Thymus (tissue), 11 donors: ENCODE data around the gene BLCAP. TPM values are rescaled to one million over a fixed set of nuclear protein-coding genes. Genes with fewer than 3 reads are reported as not detected.

ENCODE experiments used
- DNase-seq, 9 donors: peaks; one replicate each; pipeline ENCODE4 v3.0.0-alpha.2; 2013; ENCODE audit warnings: low spot score in 9 of 9, low read depth in 6 of 9, missing footprints in 1 of 9
- H3K27ac ChIP-seq, 2 donors: one replicate each; pipeline ENCODE4 v1.5.1; 2013; ENCODE audit warnings: control low read depth in 1 of 2, low read depth in 1 of 2, low read length in 1 of 2, mild to moderate bottlenecking in 1 of 2, moderate library complexity in 1 of 2
- H3K27me3 ChIP-seq, 2 donors: one replicate each; pipeline ENCODE4 v1.5.1; 2013; ENCODE audit warnings: low read length in 1 of 2; ENCODE audit not compliant: control insufficient read depth in 2 of 2, insufficient read depth in 1 of 2
- H3K36me3 ChIP-seq, 2 donors: one replicate each; pipeline ENCODE4 v1.5.1; 2013; ENCODE audit warnings: low read length in 1 of 2, mild to moderate bottlenecking in 1 of 2, moderate library complexity in 1 of 2; ENCODE audit not compliant: control insufficient read depth in 2 of 2, insufficient read depth in 2 of 2
- H3K4me1 ChIP-seq, 2 donors: one replicate each; pipeline ENCODE4 v1.5.1; 2013; ENCODE audit warnings: low read length in 2 of 2; ENCODE audit not compliant: control insufficient read depth in 2 of 2, insufficient read depth in 2 of 2
- H3K4me3 ChIP-seq, 2 donors: one replicate each; pipeline ENCODE4 v1.5.1; 2013; ENCODE audit warnings: low read length in 2 of 2, control low read depth in 1 of 2, mild to moderate bottlenecking in 1 of 2
- H3K9me3 ChIP-seq, 2 donors: one replicate each; pipeline ENCODE4 v1.5.1; 2013; ENCODE audit warnings: low read length in 1 of 2, mild to moderate bottlenecking in 1 of 2; ENCODE audit not compliant: control insufficient read depth in 2 of 2, insufficient read depth in 1 of 2
- WGBS: extraction: QIAGEN DNeasy Blood & Tissue Kit; methylation state at CpG from one replicate; pipeline ENCODE4 v1.1.7; 2013; 5-methylcytosine and 5-hydroxymethylcytosine counted together
- polyA plus RNA-seq: library from polyadenylated mRNA; stranded (reverse); fragments of 200-250 nt; gene quantifications from one replicate; pipeline ENCODE4 v1.2.3, GENCODE V29; 2013
- total RNA-seq: library from RNA; stranded (reverse); fragments of 120-200 nt; gene quantifications from one replicate; pipeline ENCODE4 v1.2.4, GENCODE V29; 2013
- donor health status: healthy.

Gene BLCAP
- total and polyA plus RNA-seq, 2 donors, result 28.4 to 95.9 TPM

GRCh38 chr20:37522260-37523011 lies 5.2 kb downstream of the BLCAP start:
- WGBS, result 95% methylated on average over 36 of the region's 36 CpGs
- no peak overlapping the region for H3K27ac ChIP-seq
- peaks cover 5 to 9% of the 10 kb centered on the region in 2 donors for H3K36me3 ChIP-seq
- H3K27me3 ChIP-seq, result peaks cover 0 to 37% of the 10 kb centered on the region in 2 donors
- peak in 1 of 9 donors; percentile 12 for DNase-seq
- H3K9me3 ChIP-seq, result peaks cover 6 to 15% of the 10 kb centered on the region in 2 donors
- peaks cover 3 to 31% of the 10 kb centered on the region in 2 donors for H3K4me1 ChIP-seq
- H3K4me3 ChIP-seq, result no peak overlapping the region

GRCh38 chr20:37521061-37521771 lies 6.5 kb downstream of the BLCAP start, which contains the start of gene NNAT:
NNAT (plus strand) TSS chr20:37521250; CDS start chr20:37521332, 82 bp downstream.
- peaks cover 5 to 10% of the 10 kb centered on the region in 2 donors for H3K36me3 ChIP-seq
- DNase-seq, result peak in 1 of 9 donors; percentile 36
- H3K27ac ChIP-seq, result no peak within 1 kb of the TSS
- H3K9me3 ChIP-seq, result peaks cover 6 to 15% of the 10 kb centered on the region in 2 donors
- WGBS, result 64% methylated on average over 69 of the region's 69 CpGs
- peak within 1 kb of the TSS; percentile 19 to 37 for H3K4me3 ChIP-seq
- peaks cover 0 to 35% of the 10 kb centered on the region in 2 donors for H3K27me3 ChIP-seq
- H3K4me1 ChIP-seq, result peaks cover under 1 to 24% of the 10 kb centered on the region in 2 donors

- Histone ChIP-seq H3K4me3 (no peak overlapping the region), H3K36me3 (peaks cover 5 to 10% of the 10 kb centered on the region in 2 donors), H3K4me1 (peaks cover 0 to 24% of the 10 kb centered on the region in 2 donors)
Observed at GRCh38 chr20:37520419-37520955, 7.2 kb downstream of the BLCAP start.

GRCh38 chr20:37519508-37520418 lies 7.9 kb downstream of the BLCAP start:
- peak in 1 of 9 donors; percentile 9 for DNase-seq
- Histone ChIP-seq H3K4me1 (peaks cover 0 to 18% of the 10 kb centered on the region in 2 donors), H3K27me3 (peaks cover 0 to 35% of the 10 kb centered on the region in 2 donors), H3K36me3 (peaks cover 6 to 10% of the 10 kb centered on the region in 2 donors), H3K27ac (no peak overlapping the region), H3K9me3 (peaks cover 6 to 15% of the 10 kb centered on the region in 2 donors), H3K4me3 (no peak overlapping the region)
- 78% methylated on average over 39 of the region's 39 CpGs for WGBS

More at GRCh38 chr20:37520419-37520955, 7.2 kb downstream of the BLCAP start:
- peak in 1 of 9 donors; percentile 19 for DNase-seq
- WGBS, result 72% methylated on average over 24 of the region's 24 CpGs
- H3K9me3 ChIP-seq, result peaks cover 6 to 15% of the 10 kb centered on the region in 2 donors
- peaks cover 0 to 35% of the 10 kb centered on the region in 2 donors for H3K27me3 ChIP-seq
- H3K27ac ChIP-seq, result no peak overlapping the region

- peaks cover 0 to 16% of the 10 kb centered on the region in 2 donors for H3K4me1 ChIP-seq
Observed at GRCh38 chr20:37518606-37519507, 8.8 kb downstream of the BLCAP start.

GRCh38 chr20:37518059-37518458 lies 9.6 kb downstream of the BLCAP start:
- DNase-seq, result no peak
- Histone ChIP-seq H3K27me3 (peaks cover 0 to 34% of the 10 kb centered on the region in 2 donors), H3K4me1 (peaks cover 0 to 16% of the 10 kb centered on the region in 2 donors), H3K36me3 (peaks cover 10% of the 10 kb centered on the region in 2 donors), H3K9me3 (peaks cover 6 to 15% of the 10 kb centered on the region in 2 donors), H3K27ac (no peak overlapping the region), H3K4me3 (no peak overlapping the region)
- 98% methylated on average over 7 of the region's 7 CpGs for WGBS

More at GRCh38 chr20:37518606-37519507, 8.8 kb downstream of the BLCAP start:
- DNase-seq, result no peak
- WGBS, result 95% methylated on average over 30 of the region's 30 CpGs
- Histone ChIP-seq H3K27me3 (peaks cover 0 to 35% of the 10 kb centered on the region in 2 donors), H3K9me3 (peaks cover 6 to 15% of the 10 kb centered on the region in 2 donors), H3K27ac (no peak overlapping the region), H3K36me3 (peaks cover 10% of the 10 kb centered on the region in 2 donors), H3K4me3 (no peak overlapping the region)

GRCh38 chr20:37516811-37517750 lies 10.6 kb downstream of the BLCAP start:
- WGBS, result 93% methylated on average over 13 of the region's 13 CpGs
- peaks cover 0 to 25% of the 10 kb centered on the region in 2 donors for H3K27me3 ChIP-seq
- DNase-seq, result peak in 1 of 9 donors; percentile 30
- H3K4me1 ChIP-seq, result peaks cover 0 to 14% of the 10 kb centered on the region in 2 donors
- no peak overlapping the region for H3K4me3 ChIP-seq
- peak overlapping the region; percentile 3 to 37 for H3K27ac ChIP-seq
- H3K36me3 ChIP-seq, result peaks cover 10% of the 10 kb centered on the region in 2 donors
- H3K9me3 ChIP-seq, result peaks cover 6 to 15% of the 10 kb centered on the region in 2 donors
